LoVo (cell line): ENCODE data around the gene ATAD3C.
"Not testable (repeated sequence)": the region's sequence is repeated elsewhere in the genome, so short reads cannot be mapped to it uniquely, and the experiment has no call there.

Source experiments
- DNase-seq: peaks from one replicate; pipeline ENCODE4 v3.0.0-alpha.2; 2016; ENCODE audit warnings: low spot score

Gene ATAD3C

GRCh38 chr1:1509465-1509850 lies 60.0 kb downstream of the ATAD3C start:
- not testable (repeated sequence) for DNase-seq

GRCh38 chr1:1510912-1511532 lies 61.5 kb downstream of the ATAD3C start:
- peak; percentile 6 for DNase-seq

GRCh38 chr1:1511533-1512285 lies 62.2 kb downstream of the ATAD3C start, which contains the start of gene ATAD3A:
Gene ATAD3A, plus strand, starts transcription at chr1:1512162. Its CDS starts 107 bp downstream, at chr1:1512269.
- DNase-seq: peak; percentile 96

GRCh38 chr1:1512425-1512824 lies 62.9 kb downstream of the ATAD3C start:
- not testable (repeated sequence) for DNase-seq

- not testable (repeated sequence) for DNase-seq
These were observed 64.2 kb downstream of the ATAD3C start for GRCh38 chr1:1513675-1514074.

- not testable (repeated sequence) for DNase-seq
These were observed 64.9 kb downstream of the ATAD3C start for GRCh38 chr1:1514376-1514775.

- not testable (repeated sequence) for DNase-seq
These were observed 67.4 kb downstream of the ATAD3C start for GRCh38 chr1:1516923-1517322.

- DNase-seq: no peak
These were observed 68.6 kb downstream of the ATAD3C start for GRCh38 chr1:1517973-1518620.

- not testable (repeated sequence) for DNase-seq
These were observed 69.1 kb downstream of the ATAD3C start for GRCh38 chr1:1518621-1519007.
